OCI-LY3 (cell line): ENCODE results near the gene GRAMD1B.

Experiments
- EZH2phosphoT487 ChIP-seq: fragments of 200-600 bp; shearing (Covaris generic); IDR thresholded peaks from 2 replicates; pipeline ENCODE4 v1.6.1; 2018; ENCODE audit warnings: antibody characterized with exemption, mixed run types, low read depth
- TF ChIP-seq, protein P1 (sequence below): fragments of 200-600, 300-600 bp; sonication (generic); IDR thresholded peaks from 2 replicates; pipeline ENCODE4 v1.5.1; 2014; ENCODE audit warnings: antibody characterized with exemption, low read length, low read depth

DNA sequence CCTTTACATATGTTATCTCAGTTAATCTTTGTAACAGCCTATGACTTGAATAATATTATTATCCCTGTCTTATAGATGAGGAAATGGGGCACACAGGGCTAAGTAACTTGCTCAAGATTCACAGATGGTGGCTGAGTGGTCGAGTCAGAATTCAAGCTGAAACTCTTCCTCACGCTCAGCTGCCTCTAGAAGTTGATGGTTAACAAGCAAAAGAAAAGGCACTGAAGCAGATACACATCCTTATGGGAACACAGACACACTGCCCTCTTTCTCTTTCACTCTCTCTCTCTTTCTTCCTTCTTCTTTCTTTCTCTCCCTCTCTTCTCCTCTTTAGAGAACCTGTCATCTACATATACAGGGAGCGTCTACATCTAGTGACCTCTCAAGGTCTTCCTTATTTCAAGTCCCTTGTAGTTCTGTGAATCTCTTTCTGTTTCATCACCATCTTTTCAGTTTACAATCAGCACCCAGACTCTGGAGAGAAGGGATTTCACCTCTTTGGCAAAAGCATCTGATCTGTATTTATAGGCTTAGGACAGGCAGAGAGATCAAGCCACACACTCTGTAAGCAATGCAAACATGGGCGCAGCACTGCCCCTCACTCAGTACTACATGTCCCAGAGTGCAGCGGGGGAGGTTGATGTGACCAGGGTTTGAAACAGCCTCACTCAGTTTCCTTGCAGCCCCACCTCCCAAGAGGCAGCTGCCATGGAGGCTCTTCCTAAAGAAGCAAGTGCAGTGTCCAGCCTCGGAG lies 75.7 kb downstream of the GRAMD1B start:
- TF ChIP-seq, protein P1, sequence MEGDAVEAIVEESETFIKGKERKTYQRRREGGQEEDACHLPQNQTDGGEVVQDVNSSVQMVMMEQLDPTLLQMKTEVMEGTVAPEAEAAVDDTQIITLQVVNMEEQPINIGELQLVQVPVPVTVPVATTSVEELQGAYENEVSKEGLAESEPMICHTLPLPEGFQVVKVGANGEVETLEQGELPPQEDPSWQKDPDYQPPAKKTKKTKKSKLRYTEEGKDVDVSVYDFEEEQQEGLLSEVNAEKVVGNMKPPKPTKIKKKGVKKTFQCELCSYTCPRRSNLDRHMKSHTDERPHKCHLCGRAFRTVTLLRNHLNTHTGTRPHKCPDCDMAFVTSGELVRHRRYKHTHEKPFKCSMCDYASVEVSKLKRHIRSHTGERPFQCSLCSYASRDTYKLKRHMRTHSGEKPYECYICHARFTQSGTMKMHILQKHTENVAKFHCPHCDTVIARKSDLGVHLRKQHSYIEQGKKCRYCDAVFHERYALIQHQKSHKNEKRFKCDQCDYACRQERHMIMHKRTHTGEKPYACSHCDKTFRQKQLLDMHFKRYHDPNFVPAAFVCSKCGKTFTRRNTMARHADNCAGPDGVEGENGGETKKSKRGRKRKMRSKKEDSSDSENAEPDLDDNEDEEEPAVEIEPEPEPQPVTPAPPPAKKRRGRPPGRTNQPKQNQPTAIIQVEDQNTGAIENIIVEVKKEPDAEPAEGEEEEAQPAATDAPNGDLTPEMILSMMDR: no peak
- no peak for TF ChIP-seq EZH2phosphoT487
